IPS DF 4.7 (cell line): ENCODE results near the gene NRDE2.

Experiments
- DNase-seq: peaks from one replicate; pipeline ENCODE4 v3.0.0-alpha.2; 2013; ENCODE audit warnings: low spot score; ENCODE audit errors: extremely low read depth

NRDE2 gene

DNA sequence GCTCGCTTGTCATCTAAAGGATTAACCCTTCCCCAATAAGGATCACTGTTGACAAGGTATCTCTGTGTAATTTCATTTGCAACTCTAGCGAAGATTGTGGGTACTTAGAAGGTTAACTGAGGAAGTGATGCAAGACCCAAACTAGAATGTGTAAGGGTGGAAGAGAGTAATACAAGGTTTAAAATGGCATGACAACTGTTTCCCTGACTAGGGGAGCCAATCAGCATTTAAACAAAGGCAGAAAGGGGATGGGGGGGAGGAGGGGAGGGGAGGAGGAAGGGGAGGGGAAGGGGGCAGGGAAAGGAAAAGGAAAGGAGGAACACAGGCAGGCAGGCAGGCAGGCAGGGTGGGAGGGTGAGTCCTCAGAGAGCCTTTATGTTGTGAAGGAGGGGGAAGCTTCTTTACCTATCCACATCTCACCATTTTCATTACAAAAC lies 31.1 kb downstream of the NRDE2 start:
- DNase-seq, result no peak

DNA sequence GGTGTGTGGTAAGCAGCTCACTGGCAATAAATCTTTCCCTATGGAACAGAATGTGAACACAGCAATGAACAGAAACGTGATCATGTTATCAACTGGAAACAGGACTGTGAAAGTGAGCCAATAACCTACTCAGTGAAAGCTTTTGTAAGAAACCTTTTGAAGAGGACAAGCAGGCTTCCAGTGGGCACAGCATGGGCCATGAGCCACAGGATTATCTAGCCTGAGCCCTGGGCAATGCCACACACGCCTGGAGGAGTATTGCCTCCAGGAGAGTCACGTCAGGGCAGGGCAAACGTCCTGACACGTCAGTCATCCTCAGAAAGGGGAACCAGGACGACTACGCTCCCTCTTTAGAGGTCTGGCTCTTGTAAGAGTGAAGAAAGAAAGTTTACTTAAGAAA lies 32.3 kb downstream of the NRDE2 start:
- no peak for DNase-seq

DNA sequence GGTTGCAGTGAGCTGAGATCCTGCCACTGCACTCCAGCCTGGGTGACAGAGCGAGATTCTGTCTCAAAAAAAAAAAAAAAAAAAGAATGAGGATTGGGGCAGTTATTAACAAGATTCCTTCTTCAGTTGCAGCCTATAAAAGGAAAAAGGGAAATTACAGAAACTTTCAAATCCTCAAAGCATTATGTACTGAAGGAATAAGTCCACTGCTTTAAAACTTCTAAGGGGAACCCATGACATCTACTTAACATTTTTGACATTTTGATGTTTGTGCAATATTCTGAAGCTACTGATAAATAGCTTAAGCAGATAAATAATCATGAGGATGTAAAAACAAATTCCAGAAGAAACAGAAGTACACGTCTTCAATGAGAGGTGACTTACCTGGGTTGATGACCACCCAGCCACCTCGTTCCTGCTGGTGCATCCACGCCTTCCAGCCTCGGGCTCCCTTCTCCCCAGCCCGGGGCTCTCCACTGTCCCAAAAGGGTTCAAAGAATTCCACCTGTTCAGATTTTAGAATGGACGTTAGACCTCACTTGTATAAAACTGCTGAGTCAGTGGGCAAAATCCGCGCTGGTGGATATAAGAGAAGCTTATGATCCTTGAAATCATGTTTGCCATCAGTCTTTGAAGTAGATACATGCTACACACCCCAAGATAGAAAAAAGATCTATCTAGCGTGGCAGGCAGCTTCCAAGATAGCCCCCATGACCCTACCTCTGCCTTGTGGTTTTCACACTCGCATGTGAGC lies 33.7 kb downstream of the NRDE2 start:
- no peak for DNase-seq

DNA sequence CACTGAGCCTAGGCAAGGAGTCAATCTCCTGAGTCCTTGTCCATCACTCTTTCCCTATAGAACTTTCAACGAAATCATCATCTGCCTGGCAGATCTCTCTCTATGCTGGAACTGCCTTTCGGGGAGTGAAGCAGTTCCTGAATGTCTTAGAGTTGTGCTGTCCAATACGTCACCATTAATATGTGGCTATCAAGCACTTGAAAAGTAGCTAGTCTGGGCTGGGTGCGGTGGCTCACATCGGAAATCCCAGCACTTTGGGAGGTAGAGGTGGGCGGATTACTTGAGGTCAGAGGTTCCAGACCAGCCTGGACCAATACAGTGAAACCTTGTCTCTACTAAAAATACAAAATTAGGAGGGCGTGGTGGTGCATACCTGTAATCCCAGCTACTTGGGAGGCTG lies 35.1 kb downstream of the NRDE2 start:
- no peak for DNase-seq

DNA sequence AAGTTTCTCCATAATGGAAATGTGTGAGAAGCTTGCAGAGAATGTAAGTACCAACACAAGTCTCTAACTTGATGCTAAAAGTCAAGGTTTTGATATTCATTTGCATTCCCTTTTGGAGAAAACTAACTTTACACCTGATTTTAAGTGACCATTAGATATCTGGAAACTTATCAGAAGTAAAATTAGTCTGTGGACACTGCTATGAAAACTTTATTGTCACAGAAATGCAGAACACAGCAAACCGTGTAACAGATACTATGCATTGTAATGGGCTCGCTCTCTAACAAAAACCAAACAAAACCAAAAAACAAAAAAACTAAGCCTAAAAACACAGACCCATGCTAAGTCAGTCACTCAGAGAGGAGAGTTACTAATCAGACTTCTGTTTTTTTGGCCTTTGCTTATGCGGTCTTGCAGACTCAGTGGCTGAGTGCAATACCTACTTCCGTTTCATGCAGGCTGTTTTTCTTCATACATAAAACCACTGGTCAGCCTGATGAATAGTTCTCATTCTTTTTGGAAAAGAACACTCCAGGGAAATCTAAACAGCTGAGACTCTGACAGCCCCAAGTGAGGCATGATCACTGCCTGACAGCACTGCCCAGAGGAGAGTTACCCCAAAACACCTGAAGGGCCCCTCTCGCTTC lies 35.7 kb downstream of the NRDE2 start:
- no peak for DNase-seq

DNA sequence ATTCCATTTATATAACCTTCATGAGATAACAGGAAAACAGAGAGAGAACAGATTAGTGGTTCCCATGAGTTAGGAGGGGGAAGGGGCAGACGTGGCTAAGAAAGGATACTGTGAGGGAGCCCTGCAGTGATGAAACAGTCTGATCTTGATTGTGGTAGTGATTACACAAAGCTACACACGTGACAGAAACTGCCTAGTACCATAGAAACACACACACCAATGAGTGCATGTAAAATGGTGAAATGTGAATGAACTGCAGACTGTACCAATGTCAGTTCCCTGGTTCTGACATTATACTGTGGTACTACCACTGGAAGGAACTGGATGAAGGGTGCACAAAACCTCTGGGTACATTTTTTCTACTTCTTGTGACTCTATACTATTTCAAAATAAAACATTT lies 36.9 kb downstream of the NRDE2 start:
- DNase-seq, result no peak

DNA sequence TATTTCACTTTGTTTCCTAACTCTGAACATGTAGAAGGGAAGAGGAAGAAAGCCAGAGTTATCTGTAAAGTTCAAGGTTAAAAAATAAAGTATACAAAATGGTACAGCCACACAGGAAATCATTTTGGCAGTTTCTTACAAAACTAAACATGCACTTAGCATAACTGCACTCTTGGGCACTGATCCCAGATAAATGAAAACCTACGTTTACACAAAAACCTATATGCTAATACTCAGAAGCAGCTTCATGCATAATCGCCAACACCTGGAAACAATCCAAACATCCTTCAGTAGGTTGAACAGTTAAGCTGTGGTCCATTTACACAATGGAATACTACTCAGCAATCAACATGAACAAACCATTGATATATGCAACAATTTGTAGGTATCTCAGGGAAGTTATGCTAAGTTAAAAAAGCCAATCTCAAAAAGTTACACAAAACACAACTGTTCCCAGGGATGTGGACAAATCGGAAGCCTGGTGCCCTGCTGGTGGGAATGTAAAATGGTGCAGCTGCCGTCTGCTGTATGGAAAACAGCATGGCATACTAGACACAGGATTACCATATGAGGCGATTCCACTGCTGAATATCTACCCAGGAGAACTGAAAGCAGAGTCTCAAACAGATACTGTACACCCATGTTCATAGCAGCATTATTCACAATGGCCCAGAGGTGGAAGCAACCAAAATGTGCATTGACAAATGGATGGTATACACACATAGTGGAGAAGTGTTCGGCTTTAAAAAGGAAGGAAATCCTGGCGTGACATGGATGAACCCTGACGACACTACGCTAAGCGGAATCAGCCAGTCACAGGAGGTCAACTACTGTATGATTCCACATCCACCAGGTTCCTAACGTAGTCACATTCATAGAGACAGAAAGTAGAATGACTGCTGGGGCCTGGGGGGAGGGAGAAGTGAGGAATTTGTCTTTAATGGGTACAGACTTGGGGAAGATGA lies 37.7 kb downstream of the NRDE2 start:
- no peak for DNase-seq

DNA sequence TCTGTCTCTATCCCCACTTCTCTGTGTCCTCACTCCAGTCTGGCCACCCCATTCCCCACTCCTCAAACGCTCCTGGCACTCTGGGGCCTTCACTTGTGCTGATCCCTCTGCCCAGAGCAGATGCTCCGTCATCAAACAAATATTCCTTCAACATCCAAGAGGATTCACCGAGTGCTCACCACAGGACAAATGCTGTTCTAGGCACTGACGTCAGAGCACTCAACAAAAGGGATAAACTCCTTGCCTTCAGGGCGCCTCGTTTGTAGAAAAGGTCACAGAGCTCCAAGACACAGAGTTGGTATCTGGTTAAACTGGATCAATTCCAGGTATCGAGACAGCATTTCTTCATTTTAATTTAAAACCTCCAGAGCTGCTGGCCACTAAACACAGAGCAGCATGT lies 40.0 kb downstream of the NRDE2 start:
- DNase-seq, result no peak

DNA sequence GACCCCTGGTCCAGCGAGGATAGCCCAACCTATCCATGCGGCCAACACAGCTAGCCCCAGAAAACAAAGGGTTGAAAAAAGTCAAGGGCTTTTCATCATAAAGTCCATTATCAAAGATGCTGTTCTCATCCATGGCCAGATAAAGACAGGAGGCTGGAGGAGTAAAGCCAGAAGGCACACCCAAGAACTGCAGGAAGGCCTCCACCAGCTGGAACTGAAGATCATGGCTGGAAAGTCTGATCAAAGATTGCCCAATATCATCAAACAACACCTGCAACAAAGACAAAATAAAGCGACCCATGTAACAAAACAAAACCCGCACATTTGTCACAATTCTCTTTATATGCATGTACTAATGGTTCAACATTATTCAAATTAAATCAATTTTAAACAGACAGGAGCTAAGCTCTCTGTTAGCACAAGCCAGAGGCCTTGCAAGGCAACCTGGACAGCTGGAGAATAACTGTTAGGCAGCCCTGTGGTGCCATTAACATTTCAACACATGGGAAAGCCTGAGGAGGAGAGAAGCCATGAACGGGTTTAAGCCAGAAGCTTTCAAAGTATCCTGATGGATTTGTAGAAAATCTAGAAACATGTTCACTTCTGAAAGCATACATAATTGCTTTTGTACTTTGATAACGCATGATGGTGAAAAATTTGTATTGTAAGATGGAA lies 41.3 kb downstream of the NRDE2 start:
- no peak for DNase-seq

DNA sequence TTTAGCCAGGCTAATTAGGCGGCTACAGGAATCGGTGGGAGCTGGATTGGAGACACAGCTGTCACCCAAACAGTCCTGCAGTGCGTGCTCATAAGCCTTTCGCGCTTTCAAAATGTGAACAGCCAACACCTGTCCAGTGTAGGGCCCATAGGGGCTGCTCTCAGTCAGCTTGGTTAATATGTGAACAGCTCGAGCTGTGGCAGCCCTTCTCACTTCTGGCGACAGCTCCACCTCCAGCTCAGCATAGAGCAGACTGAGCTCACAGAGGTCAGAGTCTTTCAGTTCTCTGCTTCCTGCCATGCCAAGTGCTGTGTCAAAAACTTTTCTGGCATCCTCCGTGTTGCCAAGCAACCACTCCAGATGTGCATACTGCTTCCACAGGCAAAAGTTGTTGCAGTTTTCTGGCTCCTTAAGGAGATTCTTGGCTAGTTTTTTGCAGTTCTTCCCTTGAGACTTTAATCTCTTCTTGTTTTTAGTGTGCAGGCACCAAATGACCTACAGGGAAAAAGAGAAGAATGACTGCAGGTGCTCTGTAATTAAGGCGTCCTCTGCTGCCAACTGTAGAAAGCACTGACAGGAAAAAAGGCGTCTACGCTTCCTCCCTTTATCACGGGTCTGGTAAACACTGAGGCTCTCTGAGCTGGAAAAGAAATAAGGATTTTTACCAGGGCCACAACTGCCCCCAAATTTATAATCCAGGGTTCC lies 42.9 kb downstream of the NRDE2 start:
- DNase-seq, result no peak

DNA sequence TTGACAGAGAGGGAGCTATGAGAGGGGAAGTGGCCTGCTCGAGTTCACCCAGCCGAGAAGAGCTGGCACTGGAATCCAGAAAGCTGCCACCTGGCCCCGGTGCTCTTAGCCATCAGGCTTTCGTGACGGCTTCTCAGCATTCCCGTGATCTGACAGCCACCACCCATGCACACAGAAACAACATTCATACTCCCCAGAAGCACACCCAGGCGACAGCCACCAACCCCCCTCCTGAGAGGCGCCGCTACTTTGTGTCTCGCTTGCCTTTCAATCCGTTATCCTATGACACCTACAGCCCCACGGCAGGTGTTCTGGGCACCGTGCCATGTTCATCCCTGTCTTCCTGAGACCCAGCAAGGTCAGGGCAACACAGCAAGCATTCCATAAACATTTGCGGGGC lies 44.0 kb downstream of the NRDE2 start:
- DNase-seq, result no peak

DNA sequence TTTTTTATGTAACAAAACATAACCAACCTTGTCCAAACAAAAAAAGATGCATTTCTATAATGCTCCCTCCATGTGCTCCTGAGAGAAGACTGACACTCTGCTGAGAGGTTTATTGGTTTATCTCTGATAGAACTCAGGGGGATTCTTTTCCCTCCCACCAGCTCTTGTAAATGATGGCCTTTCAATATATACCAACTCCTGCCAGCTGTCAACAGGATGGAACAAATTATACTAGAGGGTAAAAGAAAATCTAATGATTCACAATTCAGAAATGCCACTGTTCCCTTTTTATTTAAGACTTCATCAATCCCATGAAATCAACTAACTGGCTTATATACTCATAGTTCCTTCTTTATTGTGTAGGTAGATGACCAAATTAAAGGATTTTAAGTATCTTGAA lies 50.0 kb downstream of the NRDE2 start:
- DNase-seq, result no peak

DNA sequence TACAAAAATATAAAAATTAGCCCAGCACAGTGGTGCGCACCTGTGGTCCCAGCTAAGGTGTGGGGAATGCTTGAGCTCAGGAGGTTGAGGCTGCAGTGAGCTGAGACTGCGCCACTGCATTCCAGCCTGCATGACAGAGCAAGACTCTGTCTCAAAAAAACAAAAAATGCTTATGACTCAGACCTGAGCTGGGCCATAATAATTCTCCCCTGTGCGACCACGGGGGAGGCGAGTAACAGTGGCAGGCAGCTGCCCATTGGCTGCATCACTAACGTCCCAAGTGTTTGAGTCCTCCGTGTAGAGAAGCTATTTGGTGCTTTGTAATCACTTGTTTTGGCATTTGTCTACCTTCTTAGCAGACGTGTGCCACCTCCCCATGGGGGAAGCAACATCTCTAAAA lies 50.5 kb downstream of the NRDE2 start:
- DNase-seq, result no peak

DNA sequence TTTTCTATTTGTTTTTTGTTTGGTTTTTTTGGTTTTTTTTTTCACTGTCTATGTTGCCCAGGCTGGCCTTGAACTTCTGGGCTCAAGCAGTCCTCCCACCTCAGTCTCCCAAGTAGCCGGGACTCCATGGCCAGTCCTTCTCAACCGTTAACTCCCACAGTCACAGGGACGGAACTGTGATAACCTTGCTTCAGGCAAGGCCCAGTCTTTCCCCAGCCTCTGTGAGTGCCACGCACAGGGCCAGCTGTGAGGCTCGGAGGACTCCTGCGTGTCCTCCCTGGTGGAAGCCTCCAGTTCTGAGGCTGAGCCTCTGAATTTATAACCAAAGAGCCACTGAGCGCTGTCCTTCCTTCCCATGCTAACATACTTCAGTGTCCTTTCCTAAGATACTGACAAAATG lies 51.6 kb downstream of the NRDE2 start:
- no peak for DNase-seq

DNA sequence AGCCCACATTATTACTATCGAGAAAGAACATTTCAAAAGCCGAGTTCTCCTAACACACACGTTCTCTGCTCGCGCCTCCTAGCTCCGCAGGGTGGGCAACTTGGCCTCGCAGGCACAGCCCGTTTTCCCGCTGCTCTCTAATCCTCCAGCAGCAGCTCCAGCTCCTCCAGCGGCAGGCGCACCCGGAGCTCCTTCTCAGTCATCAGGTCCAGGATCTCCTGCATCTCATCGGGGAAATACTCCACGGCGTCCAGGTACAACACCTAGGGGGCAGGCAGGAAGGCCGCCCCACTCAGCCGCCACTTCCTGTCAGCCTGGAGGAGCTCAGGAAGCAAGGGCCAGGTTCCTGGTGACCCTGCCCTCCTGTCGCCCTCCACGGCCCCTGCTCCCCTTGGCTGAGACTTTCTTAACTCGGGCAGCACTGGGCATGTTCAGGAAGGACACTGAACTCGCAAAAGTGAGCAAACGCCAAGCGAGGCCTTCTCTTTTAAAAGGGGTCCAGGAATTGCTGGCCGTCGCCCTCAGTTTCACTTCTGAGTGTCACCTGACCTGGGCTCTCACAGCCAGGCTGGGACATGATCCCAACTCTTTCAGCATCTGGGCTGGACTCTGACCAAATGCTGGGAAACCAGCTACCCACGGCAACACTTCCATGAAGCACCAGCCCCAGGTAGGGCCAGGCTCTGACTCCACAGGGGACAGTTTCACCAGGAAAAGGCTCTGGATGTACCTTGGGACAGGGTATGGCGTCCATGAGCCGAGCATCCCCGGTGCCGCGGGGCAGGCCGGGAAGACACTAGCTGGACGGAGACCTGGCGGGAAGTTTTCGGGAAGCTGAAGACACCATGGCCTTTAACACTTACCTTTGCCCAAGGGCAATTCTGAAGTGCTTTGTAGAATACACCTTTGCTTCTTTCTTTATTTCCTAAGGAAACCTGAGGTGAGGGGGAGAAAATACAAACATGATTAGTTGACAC lies 53.3 kb downstream of the NRDE2 start:
- no peak for DNase-seq

DNA sequence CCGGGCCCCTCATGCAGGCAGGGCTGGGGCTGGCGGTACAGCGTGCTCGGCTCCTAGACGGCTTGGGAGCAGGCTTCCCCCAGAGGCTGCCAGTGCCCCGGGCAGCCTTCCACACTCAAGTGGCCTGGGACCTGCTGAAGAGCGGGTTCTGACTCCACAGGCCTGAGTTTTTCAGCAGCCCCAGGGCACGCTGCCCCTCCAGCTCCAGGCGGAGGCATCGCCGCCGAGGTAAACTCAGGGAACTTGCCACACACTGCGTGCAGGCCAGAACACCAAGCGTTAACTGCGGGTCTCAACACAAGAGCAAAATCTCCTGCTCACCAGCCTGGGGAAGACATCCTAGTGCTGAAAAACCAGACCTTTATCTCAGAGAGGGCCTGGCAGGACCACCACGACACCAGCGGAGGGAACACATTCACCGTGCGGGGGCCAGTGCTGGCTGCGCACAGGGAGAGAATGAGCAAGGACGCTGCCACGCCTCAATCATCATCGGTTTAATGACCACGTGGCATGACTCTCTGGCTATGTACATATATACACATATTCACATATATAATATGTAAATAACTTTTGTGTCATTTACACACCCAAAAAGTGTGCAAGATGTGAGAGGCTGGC lies 54.1 kb downstream of the NRDE2 start:
- DNase-seq, result no peak

DNA sequence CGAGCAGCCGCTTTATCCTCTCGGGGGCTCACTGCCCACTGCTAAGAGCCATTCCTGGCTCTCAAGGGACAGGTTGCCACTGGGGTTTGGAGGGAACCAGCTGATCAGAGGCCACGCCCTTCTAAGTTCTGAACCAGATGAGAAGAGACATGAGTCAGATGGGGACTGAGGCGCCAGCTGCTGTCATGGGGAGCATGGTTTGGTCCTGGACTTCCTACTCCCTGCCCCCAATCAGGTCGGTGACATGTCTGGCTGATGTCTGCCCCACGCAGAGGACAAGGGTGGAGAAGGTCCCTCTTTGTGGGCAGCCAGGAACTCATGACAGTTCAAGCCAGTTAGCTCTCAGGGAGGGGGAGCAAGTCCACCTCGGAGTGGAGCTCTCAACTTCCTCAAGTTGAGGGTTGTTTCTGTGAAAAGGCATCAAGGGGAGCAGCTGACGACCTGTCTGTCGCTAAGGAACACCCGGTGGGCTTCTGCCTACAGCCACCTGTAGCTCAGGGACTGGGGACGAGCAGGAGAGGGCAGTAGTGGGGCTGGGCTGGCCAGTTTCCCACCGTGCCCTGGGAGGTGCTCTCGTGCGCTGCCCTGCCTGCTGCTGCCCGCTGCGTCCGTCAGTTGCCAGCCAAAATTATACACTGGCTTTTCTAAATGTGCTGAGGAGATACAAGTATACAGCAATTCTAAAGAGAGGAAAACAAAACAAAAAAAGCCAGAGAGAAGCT lies 54.9 kb downstream of the NRDE2 start:
- DNase-seq, result no peak

DNA sequence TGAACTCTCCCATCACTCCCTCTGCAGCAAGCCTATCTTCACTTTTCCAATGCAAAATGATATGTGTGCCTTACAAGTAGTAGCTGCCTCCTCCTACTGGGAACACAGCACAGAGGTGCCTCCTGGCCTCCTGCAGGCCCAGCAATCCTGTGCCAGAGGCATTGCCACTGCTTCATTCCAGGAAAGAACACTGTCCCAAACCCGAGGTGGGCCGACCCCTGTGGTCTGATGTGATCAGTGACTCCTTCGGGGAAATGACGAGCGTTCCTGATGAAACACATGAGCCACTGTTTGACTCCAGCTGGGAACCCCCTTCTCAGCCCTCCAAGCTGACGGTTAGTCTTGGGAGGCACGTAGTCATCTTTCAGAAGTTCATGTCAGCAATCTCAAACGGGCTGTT lies 55.9 kb downstream of the NRDE2 start:
- no peak for DNase-seq

DNA sequence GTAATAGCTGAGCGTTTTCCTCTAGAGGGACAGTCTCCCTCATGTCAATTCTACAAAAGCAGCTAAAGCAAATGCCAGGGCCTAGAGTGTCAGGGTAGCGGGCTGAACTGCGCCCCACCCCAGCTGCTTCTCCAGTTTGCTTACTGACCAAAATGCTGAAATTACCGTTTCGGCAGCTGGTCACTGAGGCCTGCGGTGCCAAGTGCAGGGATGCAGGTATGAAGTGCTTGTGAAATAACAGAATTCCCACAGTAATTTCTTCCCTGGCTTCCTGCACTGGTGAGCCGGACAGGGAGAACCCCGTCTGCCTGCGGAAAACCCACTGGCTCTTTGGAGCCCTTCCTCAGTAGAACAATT lies 56.3 kb downstream of the NRDE2 start:
- DNase-seq, result no peak
